ENCODE data around the gene C16orf96.

C16orf96 gene

DNA sequence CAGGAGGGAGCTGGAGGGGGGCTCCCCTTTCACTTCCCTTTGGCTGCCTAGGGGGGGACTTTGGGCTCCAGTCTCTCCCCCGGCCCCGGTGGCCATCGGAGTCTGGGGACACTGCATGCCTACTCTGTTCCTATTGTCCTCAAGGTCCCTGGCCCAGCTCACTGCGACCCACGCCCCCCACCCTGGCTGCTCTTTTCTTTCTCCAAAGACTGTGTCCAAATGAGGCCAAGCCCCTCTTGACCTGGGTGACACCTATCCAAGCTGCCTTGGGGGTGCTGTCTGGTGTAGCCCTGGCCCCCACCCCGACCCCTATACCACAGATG is 45.7 kb downstream of the C16orf96 start:
- no peak for DNase-seq (ENCODE audit: low spot score)

DNA sequence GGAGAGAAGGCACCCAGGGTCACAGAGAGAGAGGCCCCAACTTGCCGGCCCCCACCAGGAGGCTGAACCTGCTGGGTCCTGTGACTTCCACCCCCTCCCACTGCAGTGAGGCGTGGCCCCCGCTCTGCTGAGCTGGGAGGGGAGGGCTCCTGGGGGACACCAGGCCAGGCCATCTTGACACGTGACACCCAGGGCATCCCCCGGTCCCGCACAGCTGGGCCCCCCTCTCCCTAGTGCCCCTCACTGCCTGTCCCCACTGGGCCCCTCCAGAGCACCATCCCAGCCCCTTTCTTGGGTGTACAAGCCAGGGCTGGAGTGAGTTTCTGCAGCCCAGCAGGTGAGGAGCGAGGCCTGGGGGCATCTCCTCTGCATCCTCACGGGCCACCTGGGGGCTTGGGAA is 46.2 kb downstream of the C16orf96 start:
- DNase-seq (ENCODE audit: low spot score): no peak

GRCh38 chr16:4603624-4604170 is 47.6 kb downstream of the C16orf96 start:
- no peak for DNase-seq (ENCODE audit: low spot score)

- DNase-seq (ENCODE audit: low spot score): no peak
Observed at GRCh38 chr16:4604401-4604800, 48.3 kb downstream of the C16orf96 start.

GRCh38 chr16:4606354-4606753 is 50.2 kb downstream of the C16orf96 start:
- DNase-seq (ENCODE audit: low spot score): no peak

DNA sequence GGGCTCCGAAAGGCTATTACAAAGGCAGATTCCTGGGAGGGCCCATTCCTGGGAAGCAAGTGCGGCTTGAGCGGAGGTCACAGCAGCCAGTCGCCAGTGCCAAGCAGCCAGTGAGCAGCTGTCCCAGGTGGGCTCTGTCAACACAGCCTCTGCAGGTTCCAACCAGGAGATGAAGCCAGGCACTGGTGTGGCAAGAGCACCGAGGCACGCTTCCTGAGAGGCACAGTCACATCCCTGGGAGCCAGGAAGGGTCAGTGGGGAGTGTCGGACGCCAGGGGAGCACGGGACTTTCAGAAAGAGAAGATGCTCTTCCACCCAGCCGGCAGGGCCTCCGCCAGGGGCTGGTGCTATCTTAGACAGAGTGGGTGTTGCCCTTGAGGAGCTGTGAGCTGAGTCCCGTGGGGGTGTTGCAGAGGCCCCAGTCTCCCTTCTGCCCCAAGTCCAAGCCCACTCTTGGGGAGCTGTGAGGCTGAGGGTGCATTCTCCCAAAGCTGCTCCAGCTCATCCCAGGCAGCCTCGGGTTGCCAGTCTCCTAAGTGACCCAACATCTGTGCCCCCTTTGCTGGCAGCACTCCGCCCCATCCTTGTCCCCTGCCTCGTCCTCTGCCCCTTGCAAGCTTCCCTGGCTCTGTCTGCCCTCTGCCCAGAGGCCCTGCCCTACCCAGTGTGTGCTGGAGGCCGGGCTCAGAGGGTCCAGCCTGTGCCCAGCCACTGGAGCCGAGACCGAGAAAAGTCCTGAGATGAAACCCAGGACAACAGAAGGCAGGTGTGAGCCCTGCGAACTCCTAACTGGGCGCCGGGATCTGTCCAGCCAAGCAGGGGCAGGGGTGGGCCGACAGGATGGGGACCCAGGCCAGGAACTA is 51.9 kb downstream of the C16orf96 start:
- DNase-seq (ENCODE audit: low spot score): no peak

DNA sequence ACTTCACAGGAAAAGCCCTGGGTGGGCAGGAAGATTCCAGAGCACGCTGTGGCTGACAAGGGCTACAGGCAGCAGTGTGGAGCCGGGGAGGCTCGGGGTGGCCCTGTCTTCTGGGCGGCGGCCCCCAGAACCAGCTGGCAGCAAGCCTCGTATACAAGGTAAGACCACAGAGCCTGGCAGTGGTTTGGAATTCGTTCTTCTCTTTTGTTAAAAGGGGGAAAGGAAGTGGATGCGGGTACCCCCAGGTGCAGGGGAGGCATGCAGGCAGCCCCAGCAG is 52.5 kb downstream of the C16orf96 start:
- DNase-seq (ENCODE audit: low spot score): no peak

- DNase-seq (ENCODE audit: low spot score): no peak
Observed at GRCh38 chr16:4609200-4610010, 53.3 kb downstream of the C16orf96 start.

GRCh38 chr16:4610011-4611005 is 54.2 kb downstream of the C16orf96 start:
- DNase-seq (ENCODE audit: low spot score): no peak

DNA sequence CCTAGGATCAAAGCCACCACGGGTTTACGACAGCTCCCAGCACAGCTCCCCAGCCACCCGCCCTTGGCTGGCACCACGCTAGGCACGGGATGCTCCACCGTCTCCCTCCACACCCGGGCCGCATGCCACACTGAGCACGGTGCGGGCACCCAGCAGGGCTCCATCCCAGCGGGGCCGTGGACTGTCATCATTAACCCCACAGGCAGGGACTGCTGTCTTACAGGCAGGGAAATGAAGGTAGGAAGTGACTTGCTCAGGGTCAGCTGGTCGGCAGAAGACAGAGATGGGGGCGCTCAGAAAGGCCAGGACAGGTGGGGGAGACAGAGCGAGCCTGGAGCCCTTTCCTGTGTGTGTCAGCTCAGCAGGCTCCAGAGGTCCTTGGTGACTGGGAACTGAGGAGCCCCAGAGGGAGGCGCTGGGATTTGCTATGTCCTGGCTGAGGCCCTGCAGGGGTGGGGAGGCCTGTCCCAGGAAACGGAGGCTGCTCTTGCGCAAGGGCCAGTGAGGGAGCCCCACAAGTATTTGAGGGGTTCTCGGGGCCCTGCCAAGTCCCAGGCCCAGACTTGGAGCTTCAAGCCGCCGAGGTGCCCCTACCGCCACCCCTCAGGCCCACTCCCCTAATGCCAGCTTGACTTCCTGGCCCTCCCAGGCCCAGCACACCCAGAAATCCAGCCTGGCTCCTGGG is 55.3 kb downstream of the C16orf96 start:
- DNase-seq (ENCODE audit: low spot score): peak; percentile 61

DNA sequence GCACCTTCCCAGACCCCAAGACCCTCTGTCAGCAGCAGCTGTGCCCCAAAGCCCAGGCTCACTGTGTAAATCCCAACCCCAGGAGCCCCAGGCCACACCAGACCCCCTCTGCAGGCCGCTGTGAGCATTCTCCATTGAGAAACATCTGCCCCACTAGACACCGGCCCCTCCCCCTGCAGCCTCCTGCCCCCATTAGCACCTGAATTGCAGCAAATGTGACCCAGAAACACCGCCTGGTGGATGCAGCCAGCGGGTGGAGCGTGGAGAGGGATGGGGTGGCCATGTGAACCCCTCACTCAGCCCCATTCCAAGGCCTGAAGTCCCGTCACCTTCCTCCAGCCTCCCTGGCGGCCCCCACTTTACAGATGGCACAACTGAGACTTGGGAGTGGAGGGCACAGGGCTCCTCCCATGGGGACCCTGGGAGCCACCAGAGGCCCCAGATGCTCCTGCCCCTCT is 56.4 kb downstream of the C16orf96 start:
- no peak for DNase-seq (ENCODE audit: low spot score)

DNA sequence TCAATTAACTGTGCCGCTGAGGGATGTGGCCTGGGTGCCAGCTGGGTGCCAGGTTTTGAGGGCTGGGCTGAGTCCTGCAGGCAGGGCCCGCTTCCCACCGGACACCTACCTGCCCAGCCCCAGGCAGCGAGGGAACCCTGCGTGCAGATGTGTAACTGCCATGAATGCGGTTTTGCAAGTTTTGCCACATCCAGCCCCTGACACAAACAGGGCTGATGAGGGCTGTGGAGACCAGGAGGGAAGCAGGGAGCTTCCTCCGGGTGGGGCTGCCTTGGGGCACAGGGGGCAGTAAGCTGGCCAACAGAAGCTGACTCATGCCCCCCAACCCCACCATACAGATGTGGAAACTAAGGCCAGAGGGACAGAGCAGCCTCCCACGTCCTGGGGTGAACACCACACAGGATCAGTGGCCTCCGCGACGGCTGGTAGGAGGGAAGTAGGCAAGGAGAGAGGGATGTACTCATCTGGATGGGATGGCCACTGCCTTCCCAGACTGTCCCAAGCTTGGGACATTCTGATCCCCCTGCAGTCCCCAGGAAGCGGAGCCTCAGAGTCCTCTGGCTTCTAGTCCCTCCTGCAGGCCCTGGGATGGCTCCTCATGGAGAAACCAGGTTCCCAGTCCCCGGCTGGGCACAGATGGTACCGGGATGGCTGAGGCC is 57.0 kb downstream of the C16orf96 start:
- DNase-seq (ENCODE audit: low spot score): no peak

GRCh38 chr16:4613636-4614570 is 57.8 kb downstream of the C16orf96 start:
- peak; percentile 47 for DNase-seq (ENCODE audit: low spot score)

DNA sequence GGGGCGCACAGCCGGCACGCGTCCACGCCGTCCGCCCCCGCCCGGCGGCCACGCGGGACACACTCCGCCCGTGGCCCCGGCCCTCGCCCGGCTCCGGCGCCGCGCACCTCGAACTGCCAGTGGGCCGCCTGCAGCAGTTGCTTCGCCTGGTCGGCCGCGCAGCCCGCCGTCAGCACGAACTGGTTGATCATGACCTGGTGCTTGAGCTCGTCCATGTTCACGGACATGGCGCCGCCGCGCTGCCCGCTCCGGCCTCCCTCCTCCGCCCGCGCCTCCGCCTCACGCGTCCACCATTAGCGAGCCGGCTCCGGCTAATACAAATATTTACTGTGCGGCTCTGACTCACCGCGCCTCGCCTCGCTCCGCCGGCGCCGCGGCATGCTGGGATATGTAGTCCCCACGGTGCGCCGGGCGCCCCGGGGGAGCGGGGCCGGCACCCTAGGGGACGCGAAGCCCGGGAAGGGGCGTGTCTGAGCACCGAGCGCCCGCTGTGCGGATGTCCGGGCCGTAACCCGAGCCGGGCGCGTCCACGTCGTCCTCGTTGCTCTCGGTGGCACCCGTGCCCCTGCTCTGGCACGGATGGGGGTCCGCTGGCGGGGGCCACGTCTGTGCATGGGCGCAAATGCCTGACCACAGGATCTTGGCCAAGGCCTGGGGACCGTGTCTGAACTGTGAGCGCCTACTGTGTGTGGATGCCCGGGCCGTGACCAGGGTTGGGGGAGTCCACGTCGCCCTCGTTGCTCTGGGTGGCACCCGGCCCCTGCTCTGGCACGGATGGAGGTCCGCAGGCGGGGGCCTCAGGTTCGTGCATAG is 58.6 kb downstream of the C16orf96 start, which contains the start of gene UBALD1:
Gene UBALD1 (minus strand): TSS at position 318 of the 813 bp plus-strand sequence. CDS start 91 bp downstream, at position 227.
- DNase-seq (ENCODE audit: low spot score): peak; percentile 94

DNA sequence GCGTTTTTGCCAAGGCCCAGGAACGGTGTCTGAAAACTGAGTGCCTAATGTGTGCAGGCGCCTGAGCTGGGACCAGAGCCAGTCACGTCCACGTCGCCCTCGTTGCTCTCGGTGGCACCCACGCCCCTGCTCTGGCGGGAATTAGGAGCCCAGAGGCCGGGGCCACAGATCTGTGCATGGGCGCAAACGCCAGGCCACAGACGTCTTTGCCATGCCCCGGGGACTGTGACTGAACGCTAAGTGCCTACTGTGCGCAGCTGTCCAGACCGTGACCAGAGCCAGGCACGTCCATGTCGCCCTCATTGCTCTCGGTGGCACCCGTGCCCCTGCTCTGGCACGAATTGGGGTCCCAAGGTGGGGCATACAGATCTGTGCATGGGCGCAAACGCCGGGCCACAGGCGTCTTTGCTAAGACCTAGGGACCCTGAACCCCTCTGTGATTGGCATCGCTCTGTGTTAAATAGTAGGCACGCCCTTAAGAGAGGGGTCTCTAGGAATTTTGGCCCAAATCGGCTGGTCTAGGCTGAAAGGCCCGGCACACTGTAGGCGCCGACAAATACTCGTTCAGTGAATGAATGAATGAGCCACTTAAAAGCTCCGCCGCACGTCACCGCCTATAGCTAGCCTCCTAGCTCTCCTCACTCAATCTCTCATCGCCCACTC is 59.4 kb downstream of the C16orf96 start:
- no peak for DNase-seq (ENCODE audit: low spot score)

- peak; percentile 100 for DNase-seq (ENCODE audit: low spot score)
Observed at GRCh38 chr16:4616047-4616811, 60.1 kb downstream of the C16orf96 start.

- DNase-seq (ENCODE audit: low spot score): no peak
Observed at GRCh38 chr16:4617880-4618279, 61.7 kb downstream of the C16orf96 start.
